HG03280 (cell line): Measurements from ENCODE around the gene ZNF682.
"Not testable (repeated sequence)": the region's sequence is repeated elsewhere in the genome, so short reads cannot be mapped to it uniquely, and the experiment has no call there.

ENCODE experiments used
- ATAC-seq: cut with Tn5 transposase; IDR thresholded peaks from one replicate; pipeline ENCODE4 v1.9.1; 2021; ENCODE audit warnings: mild to moderate bottlenecking, moderate library complexity; ENCODE audit not compliant: unreplicated experiment

Gene ZNF682

DNA sequence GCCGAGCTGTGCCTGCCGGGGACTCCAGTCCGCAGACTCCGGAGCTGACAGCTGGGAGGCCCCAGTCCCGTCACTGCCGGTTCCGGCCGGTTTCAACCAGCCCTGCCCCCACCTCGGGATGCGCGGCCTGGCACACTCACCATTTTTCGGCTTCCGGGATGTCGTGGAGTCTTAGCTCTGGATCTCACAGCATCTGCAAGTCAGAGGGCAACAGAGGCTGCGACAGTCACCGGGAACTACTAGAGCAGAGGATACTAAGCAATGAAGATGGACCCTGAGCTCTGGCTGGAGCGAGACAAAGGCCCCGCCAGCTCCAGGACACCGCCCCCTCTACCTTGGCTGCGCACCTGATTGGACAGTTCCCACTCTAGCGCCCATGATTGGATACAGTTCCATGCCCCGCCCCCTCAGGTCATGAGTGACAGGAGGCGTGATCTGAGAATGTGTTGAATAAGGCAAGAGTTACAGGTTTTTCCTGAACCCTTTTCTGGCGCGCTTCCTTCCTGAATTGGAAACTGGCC lies at the start of gene ZNF682:
Gene ZNF682 (minus strand): TSS at position 303 of the 521 bp plus-strand sequence. CDS start 160 bp downstream, at position 143.
- peak; percentile 99 for ATAC-seq

DNA sequence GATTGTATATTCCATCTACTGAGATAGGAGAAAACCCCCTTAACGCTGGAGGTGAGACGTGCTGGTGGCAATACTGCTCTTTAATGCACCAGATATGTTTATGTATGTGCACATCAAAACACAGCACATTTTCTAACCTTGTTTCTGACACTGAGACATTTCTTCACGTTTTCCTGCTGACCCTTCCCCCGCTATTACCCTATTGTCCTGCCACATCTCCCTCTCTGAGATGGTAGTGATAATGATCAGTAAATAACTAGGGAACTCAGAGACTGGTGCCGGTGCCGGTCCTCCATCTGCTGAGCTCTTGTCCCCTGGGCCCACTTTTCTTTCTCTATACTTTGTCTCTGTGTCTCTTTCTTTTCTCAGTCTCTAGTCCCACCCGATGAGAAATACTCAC lies 43.6 kb upstream of the ZNF682 start:
- not testable (repeated sequence) for ATAC-seq

DNA sequence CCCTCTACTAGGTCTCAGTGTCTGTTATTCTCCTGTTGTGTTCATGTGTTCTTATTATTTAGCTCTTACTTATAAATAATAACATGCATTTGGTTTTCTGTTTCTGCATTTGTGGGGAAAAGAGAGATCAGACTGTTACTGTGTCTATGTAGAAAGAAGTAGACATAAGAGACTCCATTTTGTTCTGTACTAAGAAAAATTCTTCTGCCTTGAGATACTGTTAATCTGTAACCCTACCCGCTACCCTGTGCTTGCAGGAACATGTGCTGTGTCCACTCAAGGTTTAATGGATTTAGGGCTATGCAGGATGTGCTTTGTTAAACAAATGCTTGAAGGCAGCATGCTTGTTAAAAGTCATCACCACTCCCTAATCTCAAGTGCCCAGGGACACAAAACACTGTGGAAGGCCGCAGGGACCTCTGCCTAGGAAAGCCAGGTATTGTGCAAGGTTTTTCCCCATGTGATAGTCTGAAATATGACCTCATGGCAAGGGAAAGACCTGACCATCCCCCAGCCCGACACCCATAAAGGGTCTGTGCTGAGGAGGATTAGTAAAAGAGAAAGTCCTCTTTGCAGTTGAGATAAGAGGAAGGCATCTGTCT lies 43.0 kb upstream of the ZNF682 start:
- ATAC-seq, result not testable (repeated sequence)

DNA sequence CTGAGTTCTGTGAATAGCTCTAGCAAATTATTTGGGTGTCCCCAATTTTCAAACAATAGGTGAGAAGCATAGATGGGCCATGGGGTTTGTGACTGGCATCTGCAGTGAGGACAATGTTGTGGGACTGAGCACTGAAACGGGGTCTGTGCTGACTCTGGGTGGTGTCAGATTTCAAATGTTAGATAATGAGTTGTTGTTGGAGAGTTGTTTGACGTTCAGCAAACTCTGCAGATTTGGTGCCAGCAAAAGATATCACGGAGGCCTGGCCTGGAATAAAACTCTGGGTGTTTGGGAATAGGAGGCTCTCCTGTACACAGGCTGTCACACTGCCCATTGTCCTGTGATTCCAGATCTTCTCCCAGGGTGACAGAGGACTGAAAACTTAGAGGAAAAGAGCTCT lies 41.4 kb upstream of the ZNF682 start:
- no peak for ATAC-seq

DNA sequence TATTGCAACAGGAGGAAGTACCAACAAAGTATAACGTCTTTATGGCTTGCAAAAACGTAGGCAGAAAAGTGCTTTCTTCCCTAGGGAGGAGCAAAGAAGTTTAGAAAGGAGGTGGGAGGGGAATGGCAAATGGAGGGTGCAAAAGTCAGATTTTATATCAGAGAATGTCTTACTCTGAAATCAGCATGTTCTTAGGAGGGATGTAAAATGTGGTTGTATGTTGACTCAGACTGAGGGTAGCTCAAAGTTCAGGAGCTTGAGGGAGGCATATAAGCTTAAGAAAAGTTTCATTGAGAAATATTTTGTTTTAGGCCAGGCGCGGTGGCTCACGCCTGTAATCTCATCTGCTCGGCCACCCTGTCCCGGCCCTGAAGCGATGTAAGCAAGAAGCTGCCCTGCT lies 40.2 kb upstream of the ZNF682 start:
- ATAC-seq, result no peak

DNA sequence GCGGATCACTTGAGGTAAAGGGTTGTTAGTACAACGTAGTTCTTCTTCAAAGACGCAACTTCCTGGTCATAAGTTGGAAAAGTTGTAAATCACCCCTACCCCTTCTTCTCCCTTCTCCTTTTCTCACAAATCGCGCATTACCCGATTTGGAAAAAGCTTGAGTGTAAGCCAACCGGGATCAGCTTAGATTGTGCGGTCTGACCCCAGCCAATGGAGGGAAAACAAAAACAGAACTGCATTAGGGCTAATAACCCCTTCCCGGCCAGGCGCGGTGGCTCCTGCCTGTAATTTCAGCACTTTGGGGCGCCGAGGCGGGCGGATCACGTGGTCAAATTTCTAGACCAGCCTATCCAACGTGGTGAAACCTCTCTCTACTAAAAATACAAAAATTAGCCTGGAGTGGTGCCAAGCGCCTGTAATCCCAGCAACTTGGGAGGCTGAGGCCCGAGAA lies 39.3 kb upstream of the ZNF682 start:
- ATAC-seq, result no peak

DNA sequence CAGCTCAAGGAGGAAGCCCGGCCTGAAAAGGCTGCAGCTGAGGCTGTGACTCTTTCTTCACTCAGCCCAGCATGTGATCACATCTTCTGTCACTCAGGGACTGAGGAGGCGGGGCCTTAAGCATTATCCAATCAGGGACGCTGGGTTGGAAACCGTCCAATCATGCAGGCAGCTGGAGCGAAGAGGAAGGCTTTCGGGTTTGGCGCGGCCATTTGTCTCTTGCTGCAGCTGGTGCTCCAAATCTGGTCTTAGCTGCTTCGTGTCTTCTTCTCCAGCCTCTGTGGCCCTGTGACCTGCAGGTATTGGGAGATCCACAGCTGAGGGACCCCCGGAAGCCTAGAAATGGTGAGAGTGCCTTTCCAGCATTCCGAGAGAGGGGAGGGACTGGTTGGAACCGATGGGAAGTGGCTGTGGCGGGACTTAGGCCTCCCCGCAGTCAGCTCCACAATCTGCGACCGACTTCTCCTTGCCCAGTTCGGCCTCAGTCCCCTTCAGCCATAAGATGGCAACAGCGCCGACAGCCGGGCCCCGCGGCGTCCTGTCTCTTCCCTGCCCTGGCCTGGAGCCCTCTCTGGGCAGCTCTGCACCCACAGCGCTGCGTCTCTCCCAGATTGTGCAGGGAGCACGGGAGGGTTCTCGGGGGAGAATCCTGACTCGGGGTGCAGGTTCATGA lies 38.6 kb upstream of the ZNF682 start, which contains the start of gene ZNF90:
Gene ZNF90 (plus strand): TSS at position 210 of the 673 bp plus-strand sequence. CDS start 133 bp downstream, at position 343.
- ATAC-seq, result peak; percentile 88

DNA sequence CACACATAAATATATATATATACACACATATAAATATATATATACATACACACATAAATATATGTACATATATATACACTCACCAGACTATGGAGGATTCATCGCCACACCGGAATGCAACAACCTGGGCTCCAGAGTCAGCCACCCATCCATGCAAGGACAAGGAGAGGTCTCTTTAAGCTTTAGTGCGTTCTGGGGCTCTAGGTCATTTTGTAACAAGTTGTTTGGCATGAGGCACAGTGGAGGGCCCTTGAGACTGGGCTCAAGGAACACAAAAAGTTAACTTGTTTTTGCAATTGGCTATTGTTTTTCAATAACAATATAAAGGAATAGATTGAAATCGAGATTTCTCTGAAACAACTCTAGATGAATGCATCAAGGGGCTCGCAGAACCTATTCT lies 33.6 kb upstream of the ZNF682 start:
- ATAC-seq, result no peak

DNA sequence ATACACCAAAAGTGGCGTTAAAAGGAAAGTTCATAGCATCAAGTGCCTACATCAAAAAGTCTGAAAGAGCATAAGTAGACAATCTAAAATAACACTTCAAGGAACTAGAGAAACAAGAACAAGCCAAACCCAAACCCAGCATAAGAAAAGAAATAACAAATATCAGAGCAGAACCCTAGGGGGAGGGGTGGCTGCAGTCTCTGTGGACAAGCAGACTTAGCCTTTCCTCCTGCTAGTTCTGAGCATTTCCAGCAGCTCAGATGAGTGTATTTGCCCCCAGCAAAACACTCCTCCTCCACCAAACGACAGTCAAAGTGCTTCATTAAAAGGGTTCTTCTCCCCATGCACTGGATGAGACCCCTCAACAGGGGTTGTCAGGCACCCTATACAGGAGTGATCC lies 31.4 kb upstream of the ZNF682 start:
- ATAC-seq, result no peak

DNA sequence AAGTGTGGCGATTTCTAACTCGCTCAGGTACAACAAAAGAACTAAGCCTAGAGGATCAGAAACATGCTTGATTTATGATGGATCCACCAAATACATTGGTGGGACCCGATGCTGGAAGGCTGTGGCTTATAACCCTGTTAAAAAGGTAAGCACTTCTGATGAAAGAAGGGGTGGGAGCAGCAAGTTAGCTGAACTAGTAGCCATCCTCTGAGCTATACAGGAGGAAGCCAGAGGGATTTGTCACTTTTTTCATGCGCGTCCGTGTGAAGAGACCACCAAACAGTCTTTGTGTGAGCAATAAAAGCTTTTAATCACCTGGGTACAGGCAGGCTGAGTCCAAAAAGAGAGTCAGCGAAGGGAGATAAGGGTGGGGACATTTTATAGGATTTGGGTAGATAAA lies 29.3 kb upstream of the ZNF682 start:
- ATAC-seq, result not testable (repeated sequence)

DNA sequence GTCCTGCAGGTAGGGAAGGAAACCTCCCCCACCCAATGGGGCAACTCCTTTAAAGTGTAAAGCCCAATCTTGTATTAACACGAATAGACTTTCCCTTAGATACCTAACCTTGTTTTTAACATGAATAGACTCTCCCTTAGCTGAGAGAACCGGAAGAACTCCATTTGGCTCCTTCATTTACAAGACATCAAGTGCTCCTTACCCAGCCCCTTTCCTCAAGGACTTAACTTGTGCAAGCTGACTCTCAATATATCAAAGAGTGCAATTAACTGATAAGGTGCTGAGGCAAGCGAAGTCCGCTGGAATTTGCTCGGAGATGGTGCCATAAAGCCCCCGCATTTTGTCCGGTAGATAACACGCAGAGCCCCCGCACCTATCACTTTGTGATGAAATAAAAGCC lies 28.6 kb upstream of the ZNF682 start:
- no peak for ATAC-seq

DNA sequence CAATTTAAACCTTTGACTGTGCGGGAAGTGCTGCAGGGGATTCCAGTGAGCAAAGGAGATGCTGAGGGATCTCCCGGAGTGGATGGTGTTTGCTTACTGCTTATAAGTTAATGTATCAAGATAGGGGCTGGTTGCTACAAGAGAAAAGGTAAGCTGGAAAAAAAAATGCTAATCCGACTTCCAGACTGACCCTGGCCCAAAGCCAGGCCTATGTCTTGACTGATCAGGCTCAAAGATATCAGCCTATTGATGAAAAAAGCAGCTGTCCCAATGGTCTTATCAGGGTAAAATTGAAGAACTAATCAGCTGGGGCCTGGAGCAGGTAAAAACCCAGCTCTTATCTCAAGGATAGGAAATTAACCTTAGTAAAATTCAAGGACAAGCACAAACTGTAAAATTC lies 27.6 kb upstream of the ZNF682 start:
- ATAC-seq, result no peak

DNA sequence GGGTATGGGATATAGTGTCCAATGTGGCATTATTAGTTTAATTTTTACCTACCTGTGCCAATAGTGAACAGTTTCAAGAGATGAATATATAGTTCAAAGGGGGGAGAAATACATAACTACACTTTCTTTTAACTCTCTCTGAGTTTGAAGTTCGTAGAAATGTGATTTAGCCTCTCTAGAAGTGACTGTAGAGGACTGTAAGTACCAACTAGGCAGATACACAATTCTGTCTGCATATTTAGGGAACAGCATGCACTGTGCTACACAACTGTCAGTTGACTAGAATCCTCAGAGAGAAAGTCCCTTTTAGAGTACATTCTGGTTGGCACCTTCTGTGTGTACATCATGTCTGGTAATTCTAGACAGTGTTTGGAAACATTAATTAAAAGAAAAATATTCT lies 21.0 kb upstream of the ZNF682 start:
- no peak for ATAC-seq

DNA sequence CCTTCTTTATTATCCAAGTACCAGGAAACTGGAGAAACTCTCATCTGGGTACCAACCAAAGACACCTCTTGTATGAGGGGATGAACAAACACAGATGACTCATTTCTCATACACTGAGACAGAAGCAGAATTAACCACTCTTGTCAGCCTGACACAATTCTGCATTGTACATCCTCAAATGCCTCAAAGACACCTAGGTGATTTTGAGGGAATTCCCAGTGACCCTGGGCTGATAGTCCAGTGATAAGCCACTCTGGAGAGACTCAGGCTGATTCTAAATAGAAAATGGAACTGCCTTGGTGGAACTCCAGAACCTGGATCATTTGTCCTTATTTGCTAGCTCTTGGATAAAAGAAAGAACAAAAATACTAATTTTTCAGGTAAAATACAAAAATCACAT lies 19.4 kb upstream of the ZNF682 start:
- not testable (repeated sequence) for ATAC-seq

DNA sequence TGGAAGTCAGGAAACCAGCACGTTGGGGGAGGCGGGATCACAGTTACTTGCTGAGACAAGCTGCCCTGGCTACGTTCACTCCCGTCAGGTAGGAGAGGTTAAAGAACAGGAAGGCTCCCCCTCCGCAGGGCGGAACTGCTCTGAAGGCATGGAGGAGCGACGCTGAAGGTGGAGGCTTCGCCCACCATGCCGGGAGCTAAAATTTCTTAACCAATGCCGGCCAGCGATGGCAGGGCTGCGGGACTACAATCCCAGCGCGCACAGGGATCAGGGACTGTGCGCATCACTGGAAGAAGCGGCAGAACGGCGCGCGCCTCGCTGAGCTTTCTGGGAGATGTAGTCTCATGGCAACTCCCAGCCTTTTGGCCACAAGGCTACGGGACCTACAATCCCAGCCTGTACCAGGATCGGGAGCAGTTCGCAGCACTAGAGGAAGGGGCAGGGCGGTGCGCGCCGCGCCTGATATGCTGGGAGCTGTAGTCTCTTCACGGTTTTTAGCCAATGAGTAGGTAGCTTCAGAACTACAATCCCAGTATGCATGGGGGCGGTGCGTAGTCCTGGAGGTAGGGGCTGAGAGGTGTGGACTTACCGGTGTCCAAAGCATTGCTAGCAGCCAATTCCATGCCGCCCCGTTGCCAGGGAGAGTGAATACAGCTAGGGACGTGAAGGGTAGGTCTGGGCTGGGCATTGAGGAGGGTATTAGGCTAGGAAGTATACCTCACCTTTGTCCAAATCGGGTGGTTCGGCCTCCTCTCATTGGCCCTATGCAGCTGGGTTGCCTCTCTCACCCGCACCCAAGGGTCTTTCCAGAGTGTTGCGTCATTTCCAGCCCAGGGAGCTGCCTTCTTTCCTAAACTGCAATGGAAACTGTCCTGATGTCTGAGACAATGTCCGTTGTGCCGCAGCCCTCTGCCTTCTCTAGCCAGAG lies 12.8 kb upstream of the ZNF682 start:
- ATAC-seq, result peak; percentile 90

DNA sequence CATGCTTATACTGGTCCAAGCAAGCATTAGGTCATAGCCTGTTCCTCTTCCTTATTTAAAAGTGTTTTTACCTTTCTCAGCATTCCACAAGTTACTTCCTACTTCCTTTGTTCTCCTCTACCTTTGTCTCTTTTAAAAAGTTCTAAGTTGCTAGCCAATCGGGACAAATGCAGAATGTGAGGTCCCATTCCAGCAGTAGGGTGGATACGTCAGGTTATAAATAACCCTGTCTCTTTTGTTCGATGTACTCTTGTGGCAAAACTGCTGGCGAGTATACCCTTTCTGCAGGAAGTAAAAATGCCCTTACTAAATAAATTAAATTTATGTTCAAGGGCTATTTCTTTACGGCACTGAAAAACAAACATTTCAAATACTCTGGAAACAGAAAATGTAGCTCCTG lies 6.4 kb upstream of the ZNF682 start:
- not testable (repeated sequence) for ATAC-seq

DNA sequence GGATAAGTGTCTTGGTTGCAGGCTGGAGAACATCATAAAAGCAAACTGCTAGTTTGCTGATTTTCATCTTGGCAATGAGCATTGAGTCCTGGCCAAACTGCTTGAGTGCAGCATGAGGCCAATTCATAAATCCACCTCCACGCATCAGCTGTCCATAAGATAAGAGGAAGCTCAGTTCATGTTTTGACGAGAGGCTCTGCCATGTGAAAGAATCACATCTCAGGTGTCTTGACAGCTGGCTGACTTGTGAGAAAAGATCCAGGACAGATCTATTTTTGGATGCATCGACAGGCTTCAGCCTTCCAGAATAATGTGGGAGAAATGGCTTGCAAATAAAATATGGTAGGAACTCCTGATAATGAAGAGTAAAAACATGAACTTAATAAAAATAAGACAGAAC lies 5.4 kb upstream of the ZNF682 start:
- ATAC-seq, result no peak

DNA sequence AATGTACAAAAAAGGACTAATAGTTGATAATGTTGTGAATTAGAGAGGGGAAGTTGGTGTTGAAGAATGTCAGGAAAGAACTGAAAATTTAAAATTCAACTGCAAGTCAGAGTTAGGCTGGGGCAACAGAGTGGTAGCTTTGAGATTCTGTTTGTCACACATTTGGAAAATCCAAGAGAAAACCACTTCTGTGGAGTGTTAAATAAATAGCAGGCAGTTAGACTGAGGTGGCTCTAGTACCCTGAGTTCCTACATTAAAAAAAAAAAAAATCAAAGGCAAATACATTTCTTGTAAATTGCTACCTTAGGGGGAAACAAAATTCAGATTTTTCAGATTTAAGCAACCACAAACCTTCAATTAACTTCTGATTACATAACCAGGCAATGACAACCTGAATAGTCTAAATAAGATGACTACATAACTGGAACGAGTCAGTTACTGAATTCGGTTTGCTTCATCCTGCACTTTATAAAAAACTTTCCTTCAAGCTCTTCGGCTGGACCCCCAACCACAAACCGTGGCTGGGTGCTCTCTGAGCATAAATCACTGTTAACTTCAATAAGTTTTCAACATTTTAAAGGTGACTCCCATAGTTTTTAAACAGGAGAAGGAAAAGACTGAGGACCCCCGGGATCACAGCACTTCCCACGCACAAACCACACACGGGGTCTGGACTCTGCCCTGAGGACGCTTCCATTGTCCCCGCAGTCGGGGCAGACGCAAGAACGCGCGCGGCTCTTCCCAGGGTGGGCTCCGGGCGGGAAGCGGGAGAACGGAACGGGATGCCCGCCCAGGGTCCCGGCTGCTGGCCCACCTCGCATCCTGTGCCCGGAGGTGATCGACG lies 725 bp downstream of the ZNF682 start:
- no peak for ATAC-seq

DNA sequence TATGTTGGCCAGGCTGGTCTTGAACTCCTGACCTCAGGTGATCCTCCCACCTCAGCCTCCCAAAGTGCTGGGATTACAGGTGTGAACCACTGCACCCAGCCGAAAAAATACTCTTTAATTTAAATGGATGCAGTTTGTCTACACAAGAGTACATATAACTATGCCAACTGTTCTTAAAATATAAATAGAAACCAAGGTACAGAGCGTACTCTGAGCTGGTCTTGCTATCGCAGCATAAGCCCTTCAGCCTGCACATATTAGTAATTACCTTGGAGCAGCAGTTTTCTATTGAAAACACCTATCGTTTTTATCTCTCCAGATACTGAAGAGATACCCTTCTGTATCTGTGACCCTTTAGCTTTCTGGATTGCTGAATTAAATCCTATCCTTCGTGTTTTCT lies 3.4 kb downstream of the ZNF682 start:
- no peak for ATAC-seq

DNA sequence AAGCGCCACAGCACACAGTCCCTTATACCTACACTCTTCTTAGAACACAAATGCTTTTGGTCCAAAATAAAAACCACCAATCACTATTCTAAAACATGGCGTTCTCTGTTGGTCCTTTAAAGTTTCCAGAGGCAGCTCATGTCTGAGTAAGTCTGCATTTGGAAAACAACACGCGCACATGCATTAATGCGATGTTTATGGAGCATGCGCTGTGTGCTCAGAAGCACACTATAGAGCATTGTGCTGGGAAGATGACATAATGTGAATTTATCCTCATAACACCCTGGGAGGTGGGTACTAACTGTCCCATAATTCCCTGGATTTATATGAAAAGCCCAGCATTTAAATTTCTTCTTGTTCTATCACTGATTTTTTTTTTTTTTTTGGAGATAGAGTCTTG lies 10.7 kb downstream of the ZNF682 start:
- ATAC-seq, result no peak
